G401 (cell line): ENCODE data around the gene RUFY2. TPM values are rescaled to one million over a fixed set of nuclear protein-coding genes. Genes with fewer than 3 reads are reported as not detected.
"Not testable (repeated sequence)": the region's sequence is repeated elsewhere in the genome, so short reads cannot be mapped to it uniquely, and the experiment has no call there.

Experiments used
- DNase-seq: peaks from one replicate; pipeline ENCODE4 v3.0.0-alpha.2; 2015; ENCODE audit warnings: low spot score
- in situ Hi-C: cut with HindIII; loops from 2 replicates; pipeline ENCODE4 v1.10.0; 2016; ENCODE audit warnings: low sequenced_read_pairs, mixed read lengths
- total RNA-seq: library from RNA; depleted of rRNA; stranded (reverse); fragments of >200 nt; shearing (Covaris generic); gene quantifications from 2 replicates; pipeline ENCODE4 v1.2.3, GENCODE V29; 2014; rRNA removed

RUFY2 gene, protein sequence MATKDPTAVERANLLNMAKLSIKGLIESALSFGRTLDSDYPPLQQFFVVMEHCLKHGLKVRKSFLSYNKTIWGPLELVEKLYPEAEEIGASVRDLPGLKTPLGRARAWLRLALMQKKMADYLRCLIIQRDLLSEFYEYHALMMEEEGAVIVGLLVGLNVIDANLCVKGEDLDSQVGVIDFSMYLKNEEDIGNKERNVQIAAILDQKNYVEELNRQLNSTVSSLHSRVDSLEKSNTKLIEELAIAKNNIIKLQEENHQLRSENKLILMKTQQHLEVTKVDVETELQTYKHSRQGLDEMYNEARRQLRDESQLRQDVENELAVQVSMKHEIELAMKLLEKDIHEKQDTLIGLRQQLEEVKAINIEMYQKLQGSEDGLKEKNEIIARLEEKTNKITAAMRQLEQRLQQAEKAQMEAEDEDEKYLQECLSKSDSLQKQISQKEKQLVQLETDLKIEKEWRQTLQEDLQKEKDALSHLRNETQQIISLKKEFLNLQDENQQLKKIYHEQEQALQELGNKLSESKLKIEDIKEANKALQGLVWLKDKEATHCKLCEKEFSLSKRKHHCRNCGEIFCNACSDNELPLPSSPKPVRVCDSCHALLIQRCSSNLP
- 8.5 and 10.3 TPM in 2 replicates for total RNA-seq

- in situ Hi-C loops, result no loop called here
- peak; percentile 79 for DNase-seq
Observed at GRCh38 chr10:68406815-68407548, at the start of gene RUFY2. Gene RUFY2 (minus strand): TSS chr10:68407277. CDS start chr10:68407189, 88 bp downstream.

- DNase-seq, in situ Hi-C loops: not testable (repeated sequence)
Observed at GRCh38 chr10:68449698-68450097, 42.6 kb upstream of the RUFY2 start.

DNA sequence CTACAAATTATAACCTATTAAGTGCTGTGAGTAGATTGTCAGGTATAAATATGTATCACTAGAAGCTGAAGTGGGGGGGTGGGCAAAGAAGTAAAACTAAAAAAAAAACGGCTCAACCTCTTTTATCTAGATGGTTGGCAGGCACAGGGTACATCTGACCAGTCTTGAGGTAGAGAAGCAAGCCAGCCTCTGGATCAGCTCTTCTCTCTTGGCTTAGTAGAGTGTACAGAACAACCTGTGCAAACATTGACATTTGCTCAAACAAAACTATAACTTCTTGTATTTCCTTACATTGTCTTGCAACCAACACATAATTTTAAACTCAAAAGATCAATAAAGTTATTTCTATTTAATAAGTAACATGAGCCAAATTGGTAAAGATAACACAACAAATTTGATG is 39.1 kb upstream of the RUFY2 start:
- DNase-seq, result no peak

GRCh38 chr10:68442971-68443370 is 35.9 kb upstream of the RUFY2 start:
- in situ Hi-C loops, result no loop called here
- DNase-seq, result no peak

More for the DNA sequence above, 39.1 kb upstream of the RUFY2 start:
- in situ Hi-C loops, result no loop called here

DNA sequence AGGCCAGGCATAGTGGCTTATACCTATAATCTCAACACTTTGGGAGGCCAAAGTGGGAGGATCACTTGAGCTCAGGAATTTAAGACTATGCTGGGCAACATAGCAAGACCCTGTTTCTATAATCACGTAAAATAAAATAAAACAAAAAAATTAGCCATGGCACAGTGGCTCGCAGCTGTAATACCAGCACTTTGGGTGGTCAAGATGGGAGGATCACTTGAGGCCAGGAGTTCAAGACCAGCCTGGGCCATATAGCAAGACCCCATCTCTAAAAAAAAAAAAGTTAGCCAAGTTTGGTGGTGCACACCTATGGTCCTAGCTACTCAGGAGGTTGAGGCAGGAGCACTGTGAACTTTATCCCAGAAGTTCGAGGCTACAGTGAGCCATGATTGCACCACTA is 33.8 kb upstream of the RUFY2 start:
- no peak for DNase-seq
- in situ Hi-C loops, result no loop called here

DNA sequence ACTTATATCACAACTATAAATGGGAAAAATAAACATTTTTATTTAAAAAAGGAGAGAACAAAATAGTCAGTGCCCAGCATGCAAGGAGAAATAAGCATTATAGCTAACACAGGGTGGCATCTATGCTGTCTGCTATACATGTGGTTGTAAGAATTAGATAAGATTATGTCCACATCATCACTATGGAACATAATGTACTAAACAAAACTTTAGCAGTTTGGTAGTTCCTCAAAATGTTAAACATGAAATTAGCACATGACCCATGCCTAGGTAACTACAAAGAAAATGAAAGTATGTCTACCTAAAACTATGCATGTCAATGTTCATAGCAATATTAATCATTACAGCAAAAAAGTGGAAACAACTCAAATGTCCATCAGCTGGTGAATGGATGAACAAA is 28.7 kb upstream of the RUFY2 start:
- DNase-seq, result no peak
- in situ Hi-C loops, result no loop called here

DNA sequence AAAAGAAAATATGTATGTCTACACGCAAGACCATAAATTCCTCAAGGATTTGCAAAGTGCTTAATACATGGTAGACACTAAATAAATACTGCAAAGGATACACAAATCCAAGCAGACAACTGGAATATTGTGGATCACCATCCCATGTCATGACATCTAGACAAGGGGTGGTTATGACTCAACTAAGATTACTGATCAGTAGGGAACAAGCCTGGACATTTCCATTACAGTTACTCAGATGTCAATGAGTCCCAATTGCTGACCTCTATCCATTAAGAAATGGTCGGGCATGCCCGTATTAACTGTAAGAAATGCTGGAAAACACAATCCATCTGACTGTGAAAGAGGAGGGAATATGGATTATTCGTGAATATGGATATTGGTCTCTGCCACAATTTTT is 27.6 kb upstream of the RUFY2 start:
- in situ Hi-C loops, result no loop called here

DNA sequence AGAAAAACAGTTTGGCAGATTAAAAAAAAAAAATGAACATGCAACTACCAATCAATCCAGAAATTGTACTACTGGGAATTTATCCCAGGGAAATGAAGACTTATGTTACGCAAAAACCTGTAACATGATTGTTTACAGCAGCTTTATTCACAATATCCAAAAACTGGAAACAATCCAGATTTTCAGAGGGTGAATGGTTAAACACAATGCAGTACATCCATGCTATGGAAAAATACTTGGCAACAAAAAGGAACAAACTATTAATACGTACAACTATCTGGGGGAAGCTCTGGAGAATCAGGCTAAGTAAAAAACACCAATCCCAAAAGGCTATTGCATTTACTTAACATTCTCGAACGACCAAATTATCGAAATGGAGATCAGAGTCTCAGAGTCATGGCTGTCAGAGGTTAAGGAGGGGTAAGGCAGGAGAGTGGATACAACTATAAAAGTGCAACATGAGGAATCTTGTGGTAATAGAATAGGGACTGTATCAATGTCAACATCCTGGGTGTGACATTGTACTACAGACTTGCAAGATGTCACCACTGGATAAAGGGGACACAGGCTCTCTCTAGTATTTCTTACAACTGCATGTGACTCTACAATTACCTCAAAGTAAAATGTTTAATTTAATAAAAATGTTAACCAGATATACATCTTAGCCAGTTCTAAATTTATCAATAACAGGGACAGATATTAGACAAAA is 21.5 kb upstream of the RUFY2 start:
- in situ Hi-C loops, result no loop called here

More for the DNA sequence above, 27.6 kb upstream of the RUFY2 start:
- no peak for DNase-seq

GRCh38 chr10:68424454-68425014 is 17.5 kb upstream of the RUFY2 start:
- in situ Hi-C loops, result no loop called here
- DNase-seq, result no peak

More for the DNA sequence above, 21.5 kb upstream of the RUFY2 start:
- DNase-seq, result no peak

GRCh38 chr10:68423522-68423921 is 16.4 kb upstream of the RUFY2 start:
- DNase-seq, result no peak
- in situ Hi-C loops, result no loop called here

- in situ Hi-C loops, result no loop called here
Observed at GRCh38 chr10:68419376-68419775, 12.3 kb upstream of the RUFY2 start.

DNA sequence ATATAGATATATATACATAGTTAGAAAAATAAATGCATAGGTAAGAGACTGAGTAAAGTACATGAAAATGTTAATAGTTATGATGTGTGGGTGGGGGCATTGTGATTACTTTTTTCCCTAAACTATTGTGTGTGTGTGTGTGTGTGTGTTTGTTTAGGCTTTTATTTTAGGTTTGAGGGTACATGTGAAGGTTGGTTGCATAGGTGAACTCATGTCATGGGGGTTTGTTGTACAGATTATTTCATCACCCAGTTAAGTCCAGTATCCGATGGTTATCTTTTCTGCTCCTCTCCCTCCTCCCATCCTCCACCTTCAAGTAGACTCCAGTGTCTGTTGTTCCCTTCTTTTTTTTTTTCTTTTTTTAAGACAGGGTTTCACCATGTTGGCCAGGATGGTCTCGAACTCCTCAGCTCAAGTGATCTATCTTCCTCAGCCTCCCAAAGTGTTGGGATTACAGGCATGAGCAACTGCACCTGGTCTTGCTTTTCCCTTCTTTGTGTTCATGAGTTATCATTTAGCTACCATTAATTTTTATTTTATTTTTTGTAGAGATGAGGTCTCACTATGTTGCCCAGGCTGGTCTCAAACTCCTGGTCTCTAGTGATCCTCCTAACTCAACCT is 1.9 kb upstream of the RUFY2 start:
- no peak for DNase-seq
- in situ Hi-C loops, result no loop called here

More at GRCh38 chr10:68419376-68419775, 12.3 kb upstream of the RUFY2 start:
- DNase-seq, result no peak

DNA sequence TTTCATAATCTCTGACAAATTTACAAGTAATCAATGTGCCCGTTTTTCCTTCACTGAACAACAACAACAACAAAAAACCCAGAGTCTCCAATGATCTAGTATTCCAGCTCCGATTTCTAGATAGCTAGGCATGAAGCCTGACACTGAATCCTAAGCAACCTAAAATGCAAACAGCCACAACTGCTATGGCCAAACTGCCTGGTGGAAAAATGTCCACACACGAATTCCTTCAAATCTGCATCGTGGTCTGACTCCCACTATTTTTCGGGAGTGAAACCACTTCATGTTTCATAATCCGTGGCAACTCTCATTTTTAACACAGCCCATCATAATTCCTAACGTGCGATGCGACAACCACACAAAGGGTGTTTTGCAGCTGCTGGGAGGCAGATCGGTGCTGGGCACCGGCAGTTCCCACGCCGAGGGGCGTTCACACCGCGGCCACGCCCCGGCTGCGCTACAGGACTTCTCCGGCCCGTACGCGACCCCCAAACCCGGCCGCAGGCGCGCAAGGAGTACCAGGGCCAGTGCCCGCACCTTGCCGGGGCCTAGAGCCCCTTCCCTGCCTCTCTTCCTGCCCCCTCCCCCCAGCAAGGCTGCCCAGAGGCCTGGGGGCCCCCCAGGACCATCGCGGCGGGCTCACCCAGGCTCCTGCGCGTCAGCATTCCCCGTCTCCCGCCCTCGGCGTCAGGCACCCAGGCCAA is 814 bp downstream of the RUFY2 start:
- in situ Hi-C loops, result no loop called here
- peak; percentile 60 for DNase-seq

DNA sequence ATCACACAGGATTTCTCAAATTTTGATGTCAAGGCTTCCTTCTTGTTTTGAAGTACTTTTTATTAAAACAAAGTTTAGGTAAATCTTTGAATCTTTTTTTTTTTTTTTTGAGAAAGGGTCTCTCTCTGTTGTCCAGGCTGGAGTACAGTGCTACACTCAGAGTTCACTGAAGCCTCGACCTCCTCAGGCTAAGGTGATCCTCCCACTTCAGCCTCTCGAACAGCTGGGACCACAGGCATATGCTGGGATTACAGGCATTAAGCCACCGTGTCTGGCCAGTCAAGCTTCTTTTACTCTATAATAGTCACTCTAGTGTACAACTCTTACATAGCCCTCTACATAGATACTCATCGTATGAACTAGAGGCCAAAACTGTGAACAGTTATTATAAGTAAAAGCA is 3.4 kb downstream of the RUFY2 start:
- in situ Hi-C loops, result no loop called here
- DNase-seq, result no peak

DNA sequence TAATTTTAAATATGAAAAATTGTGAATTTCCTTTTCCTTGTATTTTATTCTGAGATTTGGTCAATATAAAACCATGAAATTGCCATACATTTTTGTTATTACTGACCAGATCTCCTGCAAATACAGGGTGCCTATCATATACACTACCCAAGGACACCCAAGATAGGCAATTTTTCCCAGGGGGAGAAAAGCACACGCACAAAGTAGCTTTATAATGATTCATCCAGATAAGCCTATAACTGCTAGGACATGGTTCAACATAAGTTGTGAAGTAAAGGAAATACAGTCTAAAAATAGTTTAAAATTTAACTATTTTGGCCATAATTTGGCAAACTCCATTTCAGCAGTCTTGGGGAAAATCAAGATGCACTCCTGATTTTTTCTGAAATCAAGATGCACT is 4.8 kb downstream of the RUFY2 start:
- no peak for DNase-seq

GRCh38 chr10:68397005-68397404 is 10.1 kb downstream of the RUFY2 start:
- DNase-seq, result no peak
- in situ Hi-C loops, result no loop called here

More for the DNA sequence above, 4.8 kb downstream of the RUFY2 start:
- in situ Hi-C loops, result no loop called here

DNA sequence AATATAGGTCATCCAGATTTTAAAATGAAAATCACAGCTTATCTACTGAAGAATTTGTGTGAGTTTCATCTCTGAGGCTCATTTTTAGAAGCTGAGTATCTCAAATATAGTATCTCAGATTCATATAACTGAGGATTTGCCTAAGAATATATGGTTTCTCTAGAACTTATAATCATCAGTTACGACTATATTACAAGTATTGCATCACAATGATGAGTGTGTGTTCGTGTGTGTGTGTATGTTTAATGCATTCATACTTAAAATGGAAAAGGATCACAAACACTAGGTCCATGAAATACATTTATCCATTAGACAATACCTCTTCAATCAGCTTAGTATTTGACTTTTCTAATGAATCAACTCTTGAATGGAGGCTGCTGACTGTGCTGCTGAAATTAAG is 21.3 kb downstream of the RUFY2 start:
- no peak for DNase-seq
- in situ Hi-C loops, result no loop called here

GRCh38 chr10:68371604-68372003 is 35.5 kb downstream of the RUFY2 start:
- DNase-seq, result no peak
- in situ Hi-C loops, result no loop called here
